Neutrophil (primary cell): ENCODE measurements around the gene LECT2.

ENCODE experiments used
- H3K27ac ChIP-seq: fragments of 200-600 bp; sonication (generic); 2 replicates; pipeline ENCODE4 v1.5.1; 2016; ENCODE audit warnings: mild to moderate bottlenecking, moderate library complexity
- H3K27me3 ChIP-seq: fragments of 200-600 bp; sonication (generic); 2 replicates; pipeline ENCODE4 v1.6.0; 2016; ENCODE audit warnings: mild to moderate bottlenecking
- H3K36me3 ChIP-seq: fragments of 200-600 bp; sonication (generic); 2 replicates; pipeline ENCODE4 v1.5.1; 2017
- H3K4me1 ChIP-seq, 2 experiments: fragments of 200-600 bp in 1 of 2; sonication (generic) in 1 of 2; 1 replicate in 1 of 2; 2 replicates in 1 of 2; pipeline versions ENCODE4 v1.5.1 to v1.6.1; 2013 to 2016; ENCODE audit warnings: low read depth in 1 of 2, low read length in 1 of 2, mild to moderate bottlenecking in 1 of 2, moderate library complexity in 1 of 2; ENCODE audit not compliant: control insufficient read depth in 1 of 2, insufficient read depth in 1 of 2
- H3K4me3 ChIP-seq, 2 experiments: fragments of 200-600 bp in 1 of 2; sonication (generic) in 1 of 2; 1 replicate in 1 of 2; 2 replicates in 1 of 2; pipeline ENCODE4 v1.5.1; 2013 to 2016; ENCODE audit warnings: low read depth in 1 of 2, low read length in 1 of 2, mild to moderate bottlenecking in 1 of 2, moderate library complexity in 1 of 2
- H3K9me3 ChIP-seq: fragments of 200-600 bp; sonication (generic); 2 replicates; pipeline ENCODE4 v1.5.1; 2016
- CTCF ChIP-seq: fragments of 200-600 bp; sonication (generic); IDR thresholded peaks from 2 replicates; pipeline ENCODE4 v1.5.1; 2016; ENCODE audit warnings: antibody characterized with exemption

Gene LECT2

GRCh38 chr5:135951807-135952206, 3.0 kb downstream of the LECT2 start:
- Histone ChIP-seq H3K4me1 (no peaks in the 10 kb centered on the region), H3K9me3 (no peaks in the 10 kb centered on the region), H3K4me3 (no peak overlapping the region), H3K27ac (no peak overlapping the region), H3K36me3 (no peaks in the 10 kb centered on the region), H3K27me3 (peaks cover 65% of the 10 kb centered on the region)
- TF ChIP-seq CTCF: no peak

DNA sequence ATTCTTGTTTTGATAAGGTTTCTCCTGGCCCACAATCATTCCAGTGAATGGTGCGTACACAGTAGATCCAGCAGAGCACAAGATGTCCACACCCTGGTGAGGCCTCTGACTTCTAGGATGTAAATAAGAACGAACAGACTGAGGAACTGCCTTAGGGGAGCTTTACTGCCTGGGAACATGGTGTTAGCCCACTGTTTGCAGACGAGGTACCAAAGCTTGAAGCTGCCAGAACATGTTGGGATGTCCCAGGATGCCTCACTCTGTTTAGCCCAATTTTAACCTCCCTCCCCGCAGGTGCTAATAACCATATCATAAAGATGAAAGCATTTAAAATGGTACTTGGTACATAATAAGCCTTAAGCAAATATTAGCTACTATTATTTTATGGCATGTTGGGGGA, 3.5 kb downstream of the LECT2 start:
- Histone ChIP-seq H3K4me1 (no peaks in the 10 kb centered on the region), H3K4me3 (no peak overlapping the region), H3K9me3 (no peaks in the 10 kb centered on the region), H3K27ac (no peak overlapping the region), H3K36me3 (no peaks in the 10 kb centered on the region), H3K27me3 (peaks cover 61% of the 10 kb centered on the region)
- TF ChIP-seq CTCF: no peak

DNA sequence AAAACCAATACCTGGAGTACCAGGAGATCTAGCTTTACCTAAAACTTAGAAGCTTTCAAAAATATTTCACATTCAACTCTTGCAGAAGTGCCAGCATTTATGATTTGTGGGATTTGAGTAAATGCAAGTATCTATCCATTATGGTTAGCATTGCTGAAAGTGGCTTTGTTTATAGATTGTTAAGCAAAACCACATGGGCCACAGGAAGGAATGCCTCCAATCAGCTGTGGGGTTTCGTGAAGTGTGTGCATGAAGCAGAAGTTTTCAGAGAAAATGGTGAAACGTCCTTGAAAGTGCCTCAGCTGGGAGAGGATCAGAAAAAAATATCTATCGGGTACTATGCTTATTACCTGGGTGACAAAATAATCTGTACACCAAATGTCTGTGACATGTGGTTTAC, 4.2 kb downstream of the LECT2 start:
- Histone ChIP-seq H3K9me3 (no peaks in the 10 kb centered on the region), H3K4me3 (no peak overlapping the region), H3K27ac (no peak overlapping the region), H3K27me3 (peaks cover 59% of the 10 kb centered on the region), H3K36me3 (no peaks in the 10 kb centered on the region), H3K4me1 (no peaks in the 10 kb centered on the region)
- no peak for TF ChIP-seq CTCF

- TF ChIP-seq CTCF: no peak
- H3K4me3 ChIP-seq: no peak overlapping the region
Observed at GRCh38 chr5:135944967-135945560, 9.7 kb downstream of the LECT2 start.

GRCh38 chr5:135944564-135944963, 10.2 kb downstream of the LECT2 start:
- Histone ChIP-seq H3K9me3 (no peaks in the 10 kb centered on the region), H3K36me3 (no peaks in the 10 kb centered on the region), H3K4me1 (no peaks in the 10 kb centered on the region), H3K4me3 (no peak overlapping the region), H3K27ac (no peak overlapping the region), H3K27me3 (peaks cover 47% of the 10 kb centered on the region)
- TF ChIP-seq CTCF: no peak

More at GRCh38 chr5:135944967-135945560, 9.7 kb downstream of the LECT2 start:
- no peaks in the 10 kb centered on the region for H3K9me3 ChIP-seq
- H3K27ac ChIP-seq: no peak overlapping the region
- H3K4me1 ChIP-seq: no peaks in the 10 kb centered on the region
- H3K36me3 ChIP-seq: no peaks in the 10 kb centered on the region
- peaks cover 48% of the 10 kb centered on the region for H3K27me3 ChIP-seq
